Measurements from ENCODE around the gene C10orf143. TPM values are rescaled to one million over a fixed set of nuclear protein-coding genes. Genes with fewer than 3 reads are reported as not detected.

Gene C10orf143
- total and polyA plus RNA-seq, 3 donors from 2014 or later = 3.7 to 7.6 (median 7.2) TPM

- DNase-seq = no peak
- TF ChIP-seq POLR2A (IDR thresholded peaks at IDR 0.05) (no peak), CTCF (IDR thresholded peaks at IDR 0.05) (no peak)
- intact Hi-C loops (cut with DNase I; ENCODE audit: low total_unique reads) = no loop called here
- Histone ChIP-seq H3K4me1 (peaks cover 18% of the 10 kb centered on the region), H3K27ac (peak overlapping the region; percentile 83 to 84), H3K27me3 (no peaks in the 10 kb centered on the region), H3K4me3 (peak overlapping the region; percentile 88 to 99), H3K36me3 (ENCODE audit: low read depth, missing control alignments) (no peaks in the 10 kb centered on the region), H3K9me3 (no peaks in the 10 kb centered on the region)
- 0 to 4% methylated on average over 7 to 10 of the region's 10 CpGs for WGBS, 2 donors
These were observed 26.4 kb upstream of the C10orf143 start for GRCh38 chr10:130137090-130137448.

GRCh38 chr10:130136226-130137089 is 25.8 kb upstream of the C10orf143 start, which contains the start of gene GLRX3:
Gene GLRX3, plus strand, starts transcription at chr10:130136391. Its CDS starts 30 bp downstream, at chr10:130136421.
- intact Hi-C loops (cut with DNase I; ENCODE audit: low total_unique reads) = no loop called here
- Histone ChIP-seq H3K9me3 (no peaks in the 10 kb centered on the region), H3K27me3 (no peaks in the 10 kb centered on the region), H3K36me3 (ENCODE audit: low read depth, missing control alignments) (no peaks in the 10 kb centered on the region), H3K4me3 (peak within 1 kb of the TSS; percentile 88 to 99), H3K4me1 (peaks cover 15% of the 10 kb centered on the region), H3K27ac (peak within 1 kb of the TSS; percentile 83 to 84)
- 0 to 1% methylated on average over 10 to 94 of the region's 96 CpGs for WGBS, 2 donors
- peak; percentile 93 for DNase-seq
- TF ChIP-seq POLR2A (IDR thresholded peaks at IDR 0.05) (no peak), CTCF (IDR thresholded peaks at IDR 0.05) (no peak)

GRCh38 chr10:130135676-130136225 is 25.1 kb upstream of the C10orf143 start:
- peaks cover 15% of the 10 kb centered on the region for H3K4me1 ChIP-seq
- DNase-seq = no peak
- intact Hi-C loops (cut with DNase I; ENCODE audit: low total_unique reads) = no loop called here
- no peak for TF ChIP-seq CTCF (IDR thresholded peaks at IDR 0.05)
- H3K9me3 ChIP-seq = no peaks in the 10 kb centered on the region
- WGBS, 2 donors = 0 to 18% methylated on average over 3 to 17 of the region's 17 CpGs
- peak overlapping the region; percentile 88 to 99 for H3K4me3 ChIP-seq
- no peaks in the 10 kb centered on the region for H3K36me3 ChIP-seq (ENCODE audit: low read depth, missing control alignments)
- peak overlapping the region; percentile 83 to 84 for H3K27ac ChIP-seq
- no peaks in the 10 kb centered on the region for H3K27me3 ChIP-seq

GRCh38 chr10:130128922-130129321 is 18.3 kb upstream of the C10orf143 start:
- H3K27ac ChIP-seq = no peak overlapping the region
- no peak for DNase-seq
- 39 to 47% methylated on average over 17 to 23 of the region's 27 CpGs for WGBS, 2 donors
- intact Hi-C loops (cut with DNase I; ENCODE audit: low total_unique reads) = no loop called here
- H3K36me3 ChIP-seq (ENCODE audit: low read depth, missing control alignments) = no peaks in the 10 kb centered on the region
- H3K4me1 ChIP-seq = no peaks in the 10 kb centered on the region
- no peaks in the 10 kb centered on the region for H3K9me3 ChIP-seq
- TF ChIP-seq CTCF (IDR thresholded peaks at IDR 0.05) (no peak), POLR2A (IDR thresholded peaks at IDR 0.05) (no peak)
- no peak overlapping the region for H3K4me3 ChIP-seq
- no peaks in the 10 kb centered on the region for H3K27me3 ChIP-seq
